ENCODE data around the gene JARID2. TPM values are rescaled to one million over a fixed set of nuclear protein-coding genes. Genes with fewer than 3 reads are reported as not detected.

The JARID2 gene
- total RNA-seq, 1 donor from 2014 or later, result 5.0 TPM

- Histone ChIP-seq H3K4me3 (no peak overlapping the region), H3K36me3 (no peaks in the 10 kb centered on the region), H3K27ac (no peak overlapping the region), H3K27me3 (no peaks in the 10 kb centered on the region), H3K4me1 (no peaks in the 10 kb centered on the region), H3K9me3 (no peaks in the 10 kb centered on the region)
- DNase-seq (ENCODE audit: low spot score in 2 of 2), result no peak
- TF ChIP-seq CTCF (IDR thresholded peaks at IDR 0.05), result no peak
- intact Hi-C loops (cut with DNase I), result no loop called here
Observed at GRCh38 chr6:15462717-15463525, 217.1 kb downstream of the JARID2 start.

GRCh38 chr6:15464211-15464725 lies 218.4 kb downstream of the JARID2 start:
- intact Hi-C loops (cut with DNase I), result no loop called here

GRCh38 chr6:15465212-15465611 lies 219.3 kb downstream of the JARID2 start:
- H3K4me3 ChIP-seq, result no peak overlapping the region
- no peak for DNase-seq (ENCODE audit: low spot score in 2 of 2)
- H3K27me3 ChIP-seq, result no peaks in the 10 kb centered on the region
- intact Hi-C loops (cut with DNase I), result no loop called here
- TF ChIP-seq CTCF (IDR thresholded peaks at IDR 0.05), result no peak
- H3K9me3 ChIP-seq, result no peaks in the 10 kb centered on the region
- peaks cover 4 to 6% of the 10 kb centered on the region in 2 donors for H3K36me3 ChIP-seq
- H3K27ac ChIP-seq, result no peak overlapping the region
- H3K4me1 ChIP-seq, result no peaks in the 10 kb centered on the region

More at GRCh38 chr6:15464211-15464725, 218.4 kb downstream of the JARID2 start:
- Histone ChIP-seq H3K27ac (no peak overlapping the region), H3K4me1 (no peaks in the 10 kb centered on the region), H3K27me3 (no peaks in the 10 kb centered on the region), H3K36me3 (peaks cover 0 to 6% of the 10 kb centered on the region in 2 donors), H3K9me3 (no peaks in the 10 kb centered on the region), H3K4me3 (no peak overlapping the region)
- no peak for DNase-seq (ENCODE audit: low spot score in 2 of 2)
- peak; percentile 13 to 35 (median 28) for TF ChIP-seq CTCF (IDR thresholded peaks at IDR 0.05)

GRCh38 chr6:15470746-15471145 lies 224.9 kb downstream of the JARID2 start:
- Histone ChIP-seq H3K4me1 (no peaks in the 10 kb centered on the region), H3K27me3 (no peaks in the 10 kb centered on the region), H3K27ac (no peak overlapping the region), H3K36me3 (peaks cover 4 to 6% of the 10 kb centered on the region in 2 donors), H3K4me3 (no peak overlapping the region), H3K9me3 (no peaks in the 10 kb centered on the region)
- intact Hi-C loops (cut with DNase I), result loop anchor here (10.0 kb wide), 1 partner anchor 226 kb away; the partner anchor contains the start of gene JARID2
- no peak for TF ChIP-seq CTCF (IDR thresholded peaks at IDR 0.05)
- DNase-seq (ENCODE audit: low spot score in 2 of 2), result no peak

- no peaks in the 10 kb centered on the region for H3K27me3 ChIP-seq
- H3K4me3 ChIP-seq, result no peak overlapping the region
- H3K27ac ChIP-seq, result peak overlapping the region; percentile 34 to 57
- no peaks in the 10 kb centered on the region for H3K9me3 ChIP-seq
- no peak for DNase-seq (ENCODE audit: low spot score in 2 of 2)
- no peak for TF ChIP-seq CTCF (IDR thresholded peaks at IDR 0.05)
- peaks cover 0 to 16% of the 10 kb centered on the region in 2 donors for H3K4me1 ChIP-seq
- peaks cover 4 to 6% of the 10 kb centered on the region in 2 donors for H3K36me3 ChIP-seq
- intact Hi-C loops (cut with DNase I), result loop anchor here (10.0 kb wide), 1 partner anchor 228 kb away; the partner anchor contains the start of gene JARID2
Observed at GRCh38 chr6:15472621-15473020, 226.8 kb downstream of the JARID2 start.

All from ascending aorta (tissue), 2 donors.